Tibial artery (tissue), 4 donors: ENCODE measurements around the gene EDA.
A peak's percentile ranks its signal among the peaks of the same experiment; 100 is the strongest.

ENCODE experiments used
- DNase-seq, 2 donors: peaks; one replicate each; pipeline ENCODE4 v3.0.0-alpha.2; 2019
- H3K27ac ChIP-seq, 2 donors: fragments of 200-600 bp; sonication (generic) in 1 of 2; 1 replicate in 1 of 2; 2 replicates in 1 of 2; pipeline ENCODE4 v1.5.1; 2018 to 2019; ENCODE audit warnings: mild to moderate bottlenecking in 1 of 2
- H3K27me3 ChIP-seq, 2 donors: fragments of 200-600 bp; sonication (generic) in 1 of 2; one replicate each; pipeline versions ENCODE4 v1.5.1 to v1.6.0; 2016 to 2019
- H3K36me3 ChIP-seq, 3 donors: fragments of 200-600 bp; sonication (generic) in 2 of 3; one replicate each; pipeline ENCODE4 v1.5.1; 2016 to 2019; ENCODE audit warnings: mild to moderate bottlenecking in 2 of 3
- H3K4me1 ChIP-seq, 4 donors: fragments of 200-600 bp; sonication (generic) in 2 of 4; 1 replicate in 3 of 4; 2 replicates in 1 of 4; pipeline ENCODE4 v1.5.1; 2016 to 2019
- H3K4me3 ChIP-seq, 2 donors: fragments of 200-600 bp; sonication (generic) in 1 of 2; 1 replicate in 1 of 2; 2 replicates in 1 of 2; pipeline ENCODE4 v1.5.1; 2018 to 2019; ENCODE audit warnings: mild to moderate bottlenecking in 2 of 2
- H3K9me3 ChIP-seq, 3 donors: fragments of 200-600 bp; sonication (generic) in 1 of 3; one replicate each; pipeline ENCODE4 v1.5.1; 2016 to 2019
- CTCF ChIP-seq, 2 experiments: fragments of 200-600 bp in 1 of 2; fragments of 450-650 bp in 1 of 2; IDR thresholded peaks; one replicate each; pipeline ENCODE4 v1.5.1; 2017 to 2019; ENCODE audit warnings: antibody characterized with exemption in 2 of 2, mild to moderate bottlenecking in 1 of 2, moderate library complexity in 1 of 2
- intact Hi-C: fragments of 100-400 bp; cut with DNase I; formaldehyde crosslinking; loops from one replicate; pipeline ENCODE4 v1.15.0; 2023; ENCODE audit warnings: low total_unique reads

EDA gene

GRCh38 chrX:69968950-69969349 lies 353.0 kb downstream of the EDA start:
- no peak for TF ChIP-seq CTCF (IDR thresholded peaks at IDR 0.05)
- Histone ChIP-seq H3K4me3 (no peak overlapping the region), H3K4me1 (no peaks in the 10 kb centered on the region), H3K9me3 (no peaks in the 10 kb centered on the region), H3K36me3 (no peaks in the 10 kb centered on the region), H3K27ac (no peak overlapping the region), H3K27me3 (no peaks in the 10 kb centered on the region)
- DNase-seq, result peak in 1 of 2 donors; percentile 20
- intact Hi-C loops, result no loop called here

GRCh38 chrX:69969460-69969859 lies 353.5 kb downstream of the EDA start:
- no peak for TF ChIP-seq CTCF (IDR thresholded peaks at IDR 0.05)
- no peak for DNase-seq
- no peaks in the 10 kb centered on the region for H3K4me1 ChIP-seq
- H3K9me3 ChIP-seq, result no peaks in the 10 kb centered on the region
- H3K27me3 ChIP-seq, result no peaks in the 10 kb centered on the region
- H3K36me3 ChIP-seq, result no peaks in the 10 kb centered on the region
- no peak overlapping the region for H3K27ac ChIP-seq
- H3K4me3 ChIP-seq, result no peak overlapping the region
- intact Hi-C loops, result no loop called here

GRCh38 chrX:69987691-69988090 lies 371.8 kb downstream of the EDA start:
- Histone ChIP-seq H3K9me3 (no peaks in the 10 kb centered on the region), H3K4me1 (no peaks in the 10 kb centered on the region), H3K27me3 (no peaks in the 10 kb centered on the region), H3K27ac (no peak overlapping the region), H3K4me3 (no peak overlapping the region), H3K36me3 (no peaks in the 10 kb centered on the region)
- intact Hi-C loops, result no loop called here
- no peak for TF ChIP-seq CTCF (IDR thresholded peaks at IDR 0.05)
- no peak for DNase-seq

DNA sequence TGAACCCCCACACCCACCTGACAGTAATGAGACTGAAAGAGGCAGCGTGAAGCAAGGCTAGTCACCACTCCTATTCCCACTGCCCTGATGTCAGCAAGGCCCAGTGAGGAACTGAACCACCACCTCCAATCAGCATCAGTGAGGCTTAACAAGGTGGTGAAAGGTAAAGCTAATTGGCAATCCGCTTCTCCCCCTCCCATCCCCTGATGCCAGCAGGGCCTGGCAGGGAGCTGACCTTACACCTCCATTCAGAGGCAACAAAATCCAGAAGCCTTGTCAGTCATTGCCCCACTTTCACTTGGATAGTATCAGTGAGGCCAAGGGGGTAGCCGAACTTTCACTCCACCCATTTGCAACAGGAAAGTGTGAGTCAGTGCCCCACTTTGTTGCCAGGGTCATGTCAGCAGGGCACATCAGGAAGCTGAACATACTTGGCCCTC lies 373.1 kb downstream of the EDA start:
- no peaks in the 10 kb centered on the region for H3K4me1 ChIP-seq

DNA sequence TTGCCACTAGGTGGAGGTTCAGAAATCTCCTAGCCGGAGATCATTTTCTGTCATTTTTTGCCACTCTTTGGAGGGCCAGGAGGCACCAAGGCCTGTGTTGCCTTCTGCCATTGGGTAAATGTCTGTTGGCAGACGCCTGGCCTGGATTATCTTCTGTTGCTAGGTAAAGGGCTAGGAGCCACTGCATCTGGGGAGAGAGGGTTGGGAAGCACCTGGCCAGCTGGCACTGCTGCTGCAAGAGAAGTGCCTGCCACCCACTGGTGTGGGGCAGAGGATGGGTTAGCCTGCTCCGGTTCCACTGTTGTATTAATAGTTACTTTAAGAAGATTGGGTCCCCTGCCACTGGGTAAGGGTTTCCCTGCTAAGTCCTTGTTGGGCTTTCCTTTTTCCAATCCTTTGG lies 375.8 kb downstream of the EDA start:
- DNase-seq, result no peak
- Histone ChIP-seq H3K27me3 (no peaks in the 10 kb centered on the region), H3K4me1 (no peaks in the 10 kb centered on the region), H3K36me3 (no peaks in the 10 kb centered on the region), H3K4me3 (no peak overlapping the region), H3K27ac (no peak overlapping the region), H3K9me3 (no peaks in the 10 kb centered on the region)
- intact Hi-C loops, result no loop called here
- TF ChIP-seq CTCF (IDR thresholded peaks at IDR 0.05), result no peak

More for the DNA sequence above, 373.1 kb downstream of the EDA start:
- Histone ChIP-seq H3K27ac (no peak overlapping the region), H3K4me3 (no peak overlapping the region), H3K36me3 (no peaks in the 10 kb centered on the region), H3K27me3 (no peaks in the 10 kb centered on the region), H3K9me3 (no peaks in the 10 kb centered on the region)
- no peak for DNase-seq
- no peak for TF ChIP-seq CTCF (IDR thresholded peaks at IDR 0.05)
- intact Hi-C loops, result no loop called here

GRCh38 chrX:69993494-69993893 lies 377.6 kb downstream of the EDA start:
- no peak overlapping the region for H3K4me3 ChIP-seq
- H3K27me3 ChIP-seq, result no peaks in the 10 kb centered on the region
- no peaks in the 10 kb centered on the region for H3K36me3 ChIP-seq
- H3K4me1 ChIP-seq, result no peaks in the 10 kb centered on the region
- no peaks in the 10 kb centered on the region for H3K9me3 ChIP-seq
- no peak overlapping the region for H3K27ac ChIP-seq
- intact Hi-C loops, result no loop called here
- no peak for TF ChIP-seq CTCF (IDR thresholded peaks at IDR 0.05)
- no peak for DNase-seq
